Panc1 (cell line): Measurements from ENCODE around the gene ROBO2. TPM values are rescaled to one million over a fixed set of nuclear protein-coding genes. Genes with fewer than 3 reads are reported as not detected.

ENCODE experiments used
- ATAC-seq: fragments of 200-7000 bp; cut with Tn5 transposase; 2 replicates; pipeline ENCODE4 v1.9.1; 2020; ENCODE audit warnings: mild to moderate bottlenecking, moderate library complexity
- BruUV-seq: library from RNA; stranded (reverse); fragments of 400-500 nt; replicated peaks from 2 replicates; lab custom pipeline; 2021; lab: Mats Ljungman, UMichigan
- CTCF ChIA-PET: fragments of 300-600 bp; sonication (Branson Sonifier 250); formaldehyde crosslinking; loops from one replicate; lab custom pipeline; 2022; ENCODE audit warnings: antibody characterized with exemption; lab: Charles Lee
- POLR2A ChIA-PET: fragments of 300-600 bp; sonication (Branson Sonifier 250); formaldehyde crosslinking; loops from one replicate; lab custom pipeline; 2022; ENCODE audit warnings: antibody characterized with exemption; lab: Charles Lee
- DNase-seq: peaks from one replicate; pipeline ENCODE4 v3.0.0-alpha.2; 2010; ENCODE audit warnings: low read depth, low spot score
- H3K27ac ChIP-seq: 2 replicates; pipeline ENCODE4 v1.5.1; 2011; ENCODE audit warnings: mild to moderate bottlenecking, low read length, inconsistent platforms
- H3K27me3 ChIP-seq: fragments of 200-500 bp; sonication (Bioruptor generic); 2 replicates; pipeline ENCODE4 v1.6.0; 2014; ENCODE audit warnings: low read length, inconsistent platforms; ENCODE audit not compliant: control insufficient read depth, insufficient read depth
- H3K36me3 ChIP-seq: fragments of 200-500 bp; sonication (Bioruptor generic); 2 replicates; pipeline ENCODE4 v1.5.1; 2014; ENCODE audit warnings: inconsistent platforms, mild to moderate bottlenecking, low read length, moderate library complexity; ENCODE audit not compliant: control insufficient read depth, insufficient read depth
- H3K4me1 ChIP-seq: 2 replicates; pipeline ENCODE4 v1.5.1; 2011; ENCODE audit warnings: inconsistent platforms, mild to moderate bottlenecking, low read length, moderate library complexity; ENCODE audit not compliant: control insufficient read depth, insufficient read depth
- H3K4me3 ChIP-seq, 2 experiments: 2 replicates each; pipeline ENCODE4 v1.5.1; 2011 to 2012; ENCODE audit warnings: low read depth in 2 of 2, low read length in 2 of 2, mild to moderate bottlenecking in 2 of 2, inconsistent platforms in 1 of 2, moderate library complexity in 1 of 2
- H3K9me3 ChIP-seq: fragments of 200-500 bp; sonication (Bioruptor generic); 2 replicates; pipeline ENCODE4 v1.5.1; 2014; ENCODE audit warnings: low read depth, mild to moderate bottlenecking, inconsistent platforms, low read length, moderate library complexity; ENCODE audit not compliant: control insufficient read depth, insufficient read depth
- POLR2AphosphoS5 ChIP-seq: IDR thresholded peaks from 2 replicates; pipeline ENCODE4 v1.6.1; 2012; ENCODE audit warnings: mild to moderate bottlenecking, low read depth, low read length, moderate library complexity
- SIN3A ChIP-seq: IDR thresholded peaks from 2 replicates; pipeline ENCODE4 v1.6.1; 2012; ENCODE audit warnings: low read depth, mild to moderate bottlenecking, low read length, moderate library complexity, borderline replicate concordance; ENCODE audit not compliant: insufficient read depth
- TCF7L2 ChIP-seq: IDR thresholded peaks from 2 replicates; pipeline ENCODE4 v1.6.1; 2011; ENCODE audit warnings: mild to moderate bottlenecking, low read depth, low read length, inconsistent platforms
- in situ Hi-C: cut with HindIII; loops from 2 replicates; pipeline ENCODE4 v1.10.0; 2016; ENCODE audit warnings: low sequenced_read_pairs, low pct_unique_long_range_greater_than_20kb
- intact Hi-C: fragments of 100-400 bp; cut with micrococcal nuclease; formaldehyde crosslinking; loops from one replicate; pipeline ENCODE4 v1.10.0; 2022; ENCODE audit not compliant: unreplicated experiment
- total RNA-seq: library from RNA; stranded (reverse); gene quantifications from one replicate; pipeline ENCODE4 v1.2.1, GENCODE V29; 2021; ENCODE audit not compliant: unreplicated experiment
- TF ChIP-seq, protein P1 (sequence below): fragments of 450-650 bp; IDR thresholded peaks from 2 replicates; pipeline ENCODE4 v1.5.1; 2017; ENCODE audit warnings: mild to moderate bottlenecking
- TF ChIP-seq, protein P2 (sequence below), 2 experiments: IDR thresholded peaks; 2 replicates each; pipeline ENCODE4 v1.6.1; 2011 to 2012; ENCODE audit warnings: low read depth in 2 of 2, control low read depth in 1 of 2, low read length in 1 of 2, mild to moderate bottlenecking in 1 of 2, moderate library complexity in 1 of 2; ENCODE audit not compliant: insufficient read depth in 1 of 2

Gene ROBO2
- total RNA-seq, 1 experiment from 2014 or later: 1.3 TPM

DNA sequence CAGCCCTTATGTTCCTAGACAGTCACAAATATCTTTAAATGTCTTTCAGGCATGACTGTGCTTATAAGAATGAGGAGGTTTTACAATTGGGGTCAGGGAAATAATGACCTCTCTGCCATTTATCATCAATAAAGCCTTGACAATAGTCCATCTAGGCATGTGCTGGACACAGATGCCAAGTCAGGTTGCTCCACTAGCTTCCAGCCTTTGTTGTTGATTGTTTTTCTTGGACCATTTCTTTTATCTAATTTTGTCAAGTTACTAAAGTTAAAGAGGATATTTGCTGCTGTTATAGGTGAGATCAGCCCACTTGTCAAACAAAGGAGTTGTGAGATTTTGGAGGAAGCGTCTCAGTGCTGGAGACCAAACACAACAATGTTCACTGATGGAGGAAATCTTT is 628.0 kb downstream of the ROBO2 start:
- no peaks in the 10 kb centered on the region for H3K36me3 ChIP-seq
- no peaks in the 10 kb centered on the region for H3K4me1 ChIP-seq
- ChIA-PET POLR2A (no interaction called here), CTCF (no interaction called here)
- in situ Hi-C loops (no loop called here), intact Hi-C loops (no loop called here)
- no peak overlapping the region for H3K4me3 ChIP-seq
- no peak for DNase-seq
- TF ChIP-seq SIN3A: no peak
- TF ChIP-seq, protein P1, sequence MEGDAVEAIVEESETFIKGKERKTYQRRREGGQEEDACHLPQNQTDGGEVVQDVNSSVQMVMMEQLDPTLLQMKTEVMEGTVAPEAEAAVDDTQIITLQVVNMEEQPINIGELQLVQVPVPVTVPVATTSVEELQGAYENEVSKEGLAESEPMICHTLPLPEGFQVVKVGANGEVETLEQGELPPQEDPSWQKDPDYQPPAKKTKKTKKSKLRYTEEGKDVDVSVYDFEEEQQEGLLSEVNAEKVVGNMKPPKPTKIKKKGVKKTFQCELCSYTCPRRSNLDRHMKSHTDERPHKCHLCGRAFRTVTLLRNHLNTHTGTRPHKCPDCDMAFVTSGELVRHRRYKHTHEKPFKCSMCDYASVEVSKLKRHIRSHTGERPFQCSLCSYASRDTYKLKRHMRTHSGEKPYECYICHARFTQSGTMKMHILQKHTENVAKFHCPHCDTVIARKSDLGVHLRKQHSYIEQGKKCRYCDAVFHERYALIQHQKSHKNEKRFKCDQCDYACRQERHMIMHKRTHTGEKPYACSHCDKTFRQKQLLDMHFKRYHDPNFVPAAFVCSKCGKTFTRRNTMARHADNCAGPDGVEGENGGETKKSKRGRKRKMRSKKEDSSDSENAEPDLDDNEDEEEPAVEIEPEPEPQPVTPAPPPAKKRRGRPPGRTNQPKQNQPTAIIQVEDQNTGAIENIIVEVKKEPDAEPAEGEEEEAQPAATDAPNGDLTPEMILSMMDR: no peak
- TF ChIP-seq, protein P2, sequence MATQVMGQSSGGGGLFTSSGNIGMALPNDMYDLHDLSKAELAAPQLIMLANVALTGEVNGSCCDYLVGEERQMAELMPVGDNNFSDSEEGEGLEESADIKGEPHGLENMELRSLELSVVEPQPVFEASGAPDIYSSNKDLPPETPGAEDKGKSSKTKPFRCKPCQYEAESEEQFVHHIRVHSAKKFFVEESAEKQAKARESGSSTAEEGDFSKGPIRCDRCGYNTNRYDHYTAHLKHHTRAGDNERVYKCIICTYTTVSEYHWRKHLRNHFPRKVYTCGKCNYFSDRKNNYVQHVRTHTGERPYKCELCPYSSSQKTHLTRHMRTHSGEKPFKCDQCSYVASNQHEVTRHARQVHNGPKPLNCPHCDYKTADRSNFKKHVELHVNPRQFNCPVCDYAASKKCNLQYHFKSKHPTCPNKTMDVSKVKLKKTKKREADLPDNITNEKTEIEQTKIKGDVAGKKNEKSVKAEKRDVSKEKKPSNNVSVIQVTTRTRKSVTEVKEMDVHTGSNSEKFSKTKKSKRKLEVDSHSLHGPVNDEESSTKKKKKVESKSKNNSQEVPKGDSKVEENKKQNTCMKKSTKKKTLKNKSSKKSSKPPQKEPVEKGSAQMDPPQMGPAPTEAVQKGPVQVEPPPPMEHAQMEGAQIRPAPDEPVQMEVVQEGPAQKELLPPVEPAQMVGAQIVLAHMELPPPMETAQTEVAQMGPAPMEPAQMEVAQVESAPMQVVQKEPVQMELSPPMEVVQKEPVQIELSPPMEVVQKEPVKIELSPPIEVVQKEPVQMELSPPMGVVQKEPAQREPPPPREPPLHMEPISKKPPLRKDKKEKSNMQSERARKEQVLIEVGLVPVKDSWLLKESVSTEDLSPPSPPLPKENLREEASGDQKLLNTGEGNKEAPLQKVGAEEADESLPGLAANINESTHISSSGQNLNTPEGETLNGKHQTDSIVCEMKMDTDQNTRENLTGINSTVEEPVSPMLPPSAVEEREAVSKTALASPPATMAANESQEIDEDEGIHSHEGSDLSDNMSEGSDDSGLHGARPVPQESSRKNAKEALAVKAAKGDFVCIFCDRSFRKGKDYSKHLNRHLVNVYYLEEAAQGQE (IDR thresholded peaks at IDR 0.05; ENCODE audit: insufficient read depth in 1 of 2, low read depth in 2 of 2, low read length in 1 of 2): no peak
- TF ChIP-seq TCF7L2: no peak
- TF ChIP-seq POLR2AphosphoS5: no peak
- BruUV-seq: no TSS peak
- no peaks in the 10 kb centered on the region for H3K27me3 ChIP-seq
- H3K27ac ChIP-seq: no peak overlapping the region
- H3K9me3 ChIP-seq: no peaks in the 10 kb centered on the region
- no peak for ATAC-seq

DNA sequence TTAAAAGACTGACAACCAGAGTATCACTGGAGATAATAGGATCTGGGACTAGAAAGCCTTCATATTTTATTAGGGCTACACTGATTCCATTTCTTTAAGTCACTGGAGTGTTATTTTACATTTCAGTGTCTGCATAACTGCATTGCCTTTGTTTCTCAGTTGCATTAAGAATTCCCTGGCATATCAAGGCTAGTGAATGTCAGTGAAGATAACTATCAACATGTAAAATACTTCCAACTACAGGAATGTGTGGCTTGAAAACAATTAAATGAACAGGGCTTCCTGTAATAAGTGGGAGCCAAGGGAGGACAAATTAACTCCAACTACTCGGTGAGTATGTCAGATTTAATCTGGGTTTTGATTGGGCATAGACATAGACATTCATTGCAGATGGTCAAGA is 628.5 kb downstream of the ROBO2 start:
- POLR2A ChIA-PET: no interaction called here
- BruUV-seq: no TSS peak
- CTCF ChIA-PET: no interaction called here
- in situ Hi-C loops: no loop called here
- DNase-seq: no peak
- Histone ChIP-seq H3K4me1 (no peaks in the 10 kb centered on the region), H3K36me3 (no peaks in the 10 kb centered on the region), H3K9me3 (no peaks in the 10 kb centered on the region), H3K27ac (no peak overlapping the region), H3K27me3 (no peaks in the 10 kb centered on the region), H3K4me3 (no peak overlapping the region)
- no peak for TF ChIP-seq SIN3A
- TF ChIP-seq, protein P1: no peak
- TF ChIP-seq, protein P2 (IDR thresholded peaks at IDR 0.05; ENCODE audit: insufficient read depth in 1 of 2, low read depth in 2 of 2, low read length in 1 of 2): no peak
- intact Hi-C loops: no loop called here
- ATAC-seq: no peak
